Measurements from ENCODE around the gene TOR2A. TPM values are rescaled to one million over a fixed set of nuclear protein-coding genes. Genes with fewer than 3 reads are reported as not detected.

Gene TOR2A
- total and polyA plus RNA-seq, 2 of the 8 experiments (the other 6 are each of a cell fraction or from before 2014, with no cell fraction given) = 18.7 to 24.9 TPM

GRCh38 chr9:127761061-127761460, 26.0 kb upstream of the TOR2A start:
- Histone ChIP-seq H3K4me3 (ENCODE audit: extremely low read depth in 1 of 4, insufficient read depth in 2 of 4, low read depth in 3 of 4, low read length in 4 of 4) (no peak overlapping the region), H3K18ac (ENCODE audit: extremely low read depth, low read length) (no peak overlapping the region), H3K79me2 (ENCODE audit: control insufficient read depth in 1 of 2, insufficient read depth in 2 of 2, low read length in 2 of 2) (no peaks in the 10 kb centered on the region), H3K23me2 (ENCODE audit: low read depth, low read length) (no peaks in the 10 kb centered on the region), H3K9ac (replicated peaks in 1 of 4; ENCODE audit: extremely low read depth in 1 of 4, low read depth in 3 of 4, low read length in 3 of 4) (no peak overlapping the region), H3K23ac (ENCODE audit: insufficient read length) (no peak overlapping the region), H3K4me2 (ENCODE audit: insufficient read depth in 1 of 2, low read depth in 2 of 2, low read length in 2 of 2) (no peak overlapping the region), H3K27me3 (replicated peaks in 1 of 4; ENCODE audit: control insufficient read depth in 3 of 4, extremely low read depth in 1 of 4, insufficient read depth in 3 of 4, low read length in 3 of 4) (peaks cover 0 to 4% (median 3%) of the 10 kb centered on the region in 4 experiments; a peak in 5 of 7 replicates), H3K9me3 (ENCODE audit: insufficient read depth in 2 of 2, low read depth in 1 of 2, low read length in 1 of 2) (no peaks in the 10 kb centered on the region), H3K14ac (ENCODE audit: insufficient read length) (no peak overlapping the region), H3K56ac (replicated peaks; ENCODE audit: insufficient read length, low read depth, low read length) (no peak overlapping the region), H3K4ac (replicated peaks; ENCODE audit: insufficient read length, low read depth, low read length) (no peak overlapping the region), H4K20me1 (replicated peaks in 1 of 2; ENCODE audit: control insufficient read depth in 1 of 2, insufficient read depth in 2 of 2, low read length in 2 of 2) (no peaks in the 10 kb centered on the region), H2BK120ac (replicated peaks; ENCODE audit: low read depth, low read length) (no peak overlapping the region), H2BK5ac (ENCODE audit: low read depth, low read length) (no peak overlapping the region), H3K27ac (ENCODE audit: low read depth, low read length) (no peak overlapping the region), H2AK5ac (ENCODE audit: low read depth, low read length) (no peak overlapping the region), H2BK20ac (ENCODE audit: low read length) (no peak overlapping the region), H2BK12ac (ENCODE audit: low read depth, low read length) (no peak overlapping the region), H3K36me3 (ENCODE audit: control insufficient read depth in 2 of 4, insufficient read depth in 4 of 4, low read length in 3 of 4) (no peaks in the 10 kb centered on the region), H2BK15ac (ENCODE audit: low read length) (no peak overlapping the region), H2AFZ (ENCODE audit: low read length) (no peak overlapping the region), H3K79me1 (ENCODE audit: low read depth, low read length) (no peaks in the 10 kb centered on the region), H4K8ac (ENCODE audit: extremely low read depth, insufficient read depth, low read length) (no peak overlapping the region), H4K5ac (ENCODE audit: insufficient read length, low read depth, low read length) (no peak overlapping the region), H4K91ac (replicated peaks; ENCODE audit: insufficient read length, low read length) (no peak overlapping the region), H3K4me1 (replicated peaks in 1 of 4; ENCODE audit: control insufficient read depth in 3 of 4, insufficient read depth in 4 of 4, low read length in 3 of 4) (peaks cover 0 to 16% (median 13%) of the 10 kb centered on the region in 4 experiments; a peak in 6 of 7 replicates)
- FAIRE-seq (no peak), DNase-seq (ENCODE audit: low read depth in 1 of 2, low spot score in 2 of 2) (no peak)
- TF ChIP-seq E2F6 (IDR thresholded peaks at IDR 0.05) = no peak
- ChIA-PET POLR2A (ENCODE audit: partially characterized antibody) (interaction anchor here (1.2 kb wide), 1 partner anchor 20 kb away, joined by 3 read pairs; no protein-coding TSS in a partner anchor), CTCF (ENCODE audit: partially characterized antibody) (interaction anchor here (0.6 to 14.6 kb wide), 7 partner anchors 9 to 1404 kb away, joined by 3 to 227 read pairs (median 3); partner anchors contain the start of genes CDK9 and SH2D3C)
- 79% methylated on average over 5 of the region's 5 CpGs; no CpG with 5 or more reads in 1 of the 2 experiments for WGBS, 2 experiments (ENCODE audit: extremely low coverage in 1 of 2, insufficient coverage in 1 of 2, insufficient read length in 1 of 2, insufficient replicate concordance in 2 of 2, low coverage in 1 of 2, low lambda C conversion rate in 2 of 2, missing lambda C conversion rate in 1 of 2)
